8988T (cell line): ENCODE results near the gene GTPBP6.
"Not testable (repeated sequence)": the region's sequence is repeated elsewhere in the genome, so short reads cannot be mapped to it uniquely, and the experiment has no call there.

ENCODE experiments used
- DNase-seq: peaks from one replicate; pipeline ENCODE4 v3.0.0; 2011

GTPBP6 gene

DNA sequence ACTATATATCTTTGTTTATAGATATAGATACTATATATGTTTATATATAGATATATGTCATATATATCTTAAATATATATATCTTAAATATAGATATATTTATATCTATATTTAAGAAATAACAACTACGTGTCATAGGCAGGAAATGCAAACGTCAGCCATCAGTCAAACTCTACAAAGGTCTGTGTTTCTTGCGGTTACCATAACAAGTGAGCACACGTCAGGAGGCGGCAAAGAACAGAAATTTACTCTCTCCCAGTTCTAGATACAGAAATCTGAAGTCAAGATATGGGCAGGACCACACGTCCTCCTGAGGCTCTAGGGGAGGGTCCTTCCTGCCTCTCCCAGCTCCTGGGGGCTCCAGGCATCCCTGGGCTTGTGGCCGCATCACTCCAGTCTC lies 30.9 kb downstream of the GTPBP6 start:
- no peak for DNase-seq

DNA sequence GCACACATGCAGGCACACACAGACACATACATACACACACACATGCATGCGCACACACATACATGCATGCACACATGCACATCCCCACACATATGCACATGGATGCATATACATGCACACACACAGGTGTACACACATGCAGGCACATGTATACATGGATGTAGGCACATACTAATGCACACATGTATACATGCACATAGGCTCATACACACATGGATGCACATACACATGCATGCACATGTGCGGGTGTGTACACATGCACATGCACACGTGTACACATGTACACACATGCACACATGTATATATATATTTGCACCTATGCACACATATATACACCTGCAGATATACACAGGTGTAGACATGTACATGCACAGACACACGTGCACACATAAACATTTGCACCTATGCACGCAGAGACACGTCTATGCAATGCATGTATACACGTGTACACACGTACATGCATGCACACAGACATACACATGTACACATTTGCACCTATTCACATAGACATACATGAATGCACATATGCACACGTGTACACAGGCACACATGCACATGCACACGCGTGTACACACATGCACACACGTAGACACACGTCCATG lies 33.4 kb downstream of the GTPBP6 start:
- no peak for DNase-seq

DNA sequence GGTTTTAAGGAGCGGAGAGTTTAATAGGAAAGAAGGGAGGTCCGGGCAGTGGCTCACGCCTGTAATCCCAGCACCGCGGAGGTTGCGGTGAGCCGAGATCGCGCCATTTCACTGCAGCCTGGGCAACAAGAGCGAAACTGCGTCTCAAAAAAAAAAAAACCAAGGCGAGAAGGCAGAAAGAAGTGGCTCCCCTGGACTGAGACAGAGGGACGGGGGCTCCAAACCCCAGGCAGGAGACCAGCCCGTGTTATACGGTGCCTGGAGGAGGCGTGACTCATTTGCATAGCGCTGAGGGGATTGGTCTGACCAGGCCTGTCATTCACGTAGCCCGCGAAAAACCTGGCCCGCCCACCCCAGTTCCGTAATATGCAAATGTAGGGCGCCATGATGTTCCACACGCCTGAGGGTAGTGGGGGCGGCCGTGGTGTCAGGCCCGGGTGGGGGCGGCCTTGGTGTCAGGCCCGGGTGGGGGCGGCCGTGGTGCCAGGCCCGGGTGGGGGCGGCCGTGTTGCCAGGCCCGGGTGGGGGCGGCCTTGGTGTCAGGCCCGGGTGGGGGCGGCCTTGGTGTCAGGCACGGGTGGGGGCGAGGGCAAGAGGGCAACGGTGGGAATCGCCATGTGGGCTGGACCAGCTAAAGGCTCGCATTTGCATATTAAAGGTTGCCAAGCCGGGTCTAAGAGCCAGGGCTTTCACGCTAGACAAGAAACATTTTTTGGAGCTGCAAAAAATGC lies 35.3 kb downstream of the GTPBP6 start:
- DNase-seq: peak; percentile 82

GRCh38 chrX:282000-282681 lies 36.5 kb downstream of the GTPBP6 start:
- DNase-seq: not testable (repeated sequence)

DNA sequence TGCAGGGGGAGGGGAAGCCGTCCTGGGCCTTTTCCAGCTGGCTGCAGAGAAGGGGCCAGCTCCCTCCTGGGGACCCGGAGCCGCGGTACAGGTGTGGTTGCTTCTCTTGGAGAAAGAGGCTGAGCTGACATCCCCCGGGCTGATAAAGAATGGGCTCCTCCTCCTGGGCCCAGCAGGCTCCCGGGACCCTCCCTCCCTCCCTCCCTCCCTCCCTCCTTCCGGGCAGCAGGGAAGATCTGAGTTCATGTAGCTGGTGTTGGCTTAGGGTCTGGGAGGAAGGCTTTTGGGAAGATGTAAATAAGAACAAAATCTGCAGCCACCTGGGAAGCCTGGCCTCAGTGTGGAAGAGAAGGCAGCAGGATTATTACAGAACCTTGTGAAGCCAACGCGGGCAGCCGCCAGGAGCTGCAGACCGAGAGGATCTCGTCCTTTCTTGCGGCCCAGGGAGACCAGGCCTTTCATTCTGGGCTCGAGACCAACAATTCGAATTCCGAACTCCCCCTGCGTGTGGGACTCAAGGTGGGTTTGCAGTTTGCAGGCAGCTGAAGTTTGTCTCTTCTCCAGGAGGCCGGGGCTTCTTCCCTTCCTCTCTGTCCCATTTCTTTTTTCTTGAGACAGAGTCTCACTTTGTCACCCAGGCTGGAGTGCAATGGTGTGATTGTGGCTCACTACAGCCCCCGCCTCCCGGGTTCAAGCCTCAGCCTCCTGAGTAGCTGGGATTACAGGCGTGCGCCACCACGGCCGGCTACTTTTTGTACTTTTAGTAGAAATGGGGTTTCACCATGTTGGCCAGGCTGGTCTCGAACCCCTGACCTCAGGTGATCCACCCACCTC lies 37.2 kb downstream of the GTPBP6 start, which contains the start of gene PLCXD1:
Gene PLCXD1 (plus strand): TSS at position 216 of the 834 bp plus-strand sequence. CDS start 2,807 bp downstream, outside the sequence.
- peak; percentile 55 for DNase-seq

GRCh38 chrX:280722-281121 lies 37.9 kb downstream of the GTPBP6 start:
- not testable (repeated sequence) for DNase-seq

- DNase-seq: not testable (repeated sequence)
Observed at GRCh38 chrX:279757-280604, 38.6 kb downstream of the GTPBP6 start.

DNA sequence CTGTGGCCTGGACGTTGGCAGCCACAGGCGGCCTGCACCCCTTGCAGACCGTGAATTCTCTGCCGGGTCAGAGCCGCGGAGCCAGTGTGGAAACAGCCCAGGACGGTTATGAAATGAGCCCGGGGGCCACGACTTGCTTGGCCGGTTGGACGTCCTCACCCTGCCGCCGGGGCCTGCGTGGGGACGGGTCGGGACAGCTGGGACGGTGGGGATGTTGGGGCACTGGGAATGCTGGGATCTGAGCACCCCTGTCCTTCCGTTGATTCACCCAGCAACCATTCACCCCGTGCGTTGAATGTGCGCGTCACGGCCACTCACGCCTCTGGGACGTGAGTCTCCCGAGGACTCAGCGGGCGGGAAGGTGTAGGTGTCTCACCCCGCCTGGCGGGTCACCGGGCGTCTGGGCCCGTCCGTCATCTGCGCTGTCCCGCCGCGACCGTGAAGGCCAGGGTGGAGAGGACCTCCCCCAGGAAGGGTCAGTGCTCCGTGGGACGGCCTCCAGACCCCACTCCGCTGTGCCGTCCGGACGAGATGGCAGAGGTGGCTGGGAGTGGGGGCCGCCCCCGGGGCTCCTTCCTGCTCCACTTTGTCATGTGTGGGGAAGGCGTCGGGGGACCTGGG lies 41.9 kb downstream of the GTPBP6 start:
- peak; percentile 80 for DNase-seq

- DNase-seq: peak; percentile 97
Observed at GRCh38 chrX:275967-276580, 42.5 kb downstream of the GTPBP6 start.

DNA sequence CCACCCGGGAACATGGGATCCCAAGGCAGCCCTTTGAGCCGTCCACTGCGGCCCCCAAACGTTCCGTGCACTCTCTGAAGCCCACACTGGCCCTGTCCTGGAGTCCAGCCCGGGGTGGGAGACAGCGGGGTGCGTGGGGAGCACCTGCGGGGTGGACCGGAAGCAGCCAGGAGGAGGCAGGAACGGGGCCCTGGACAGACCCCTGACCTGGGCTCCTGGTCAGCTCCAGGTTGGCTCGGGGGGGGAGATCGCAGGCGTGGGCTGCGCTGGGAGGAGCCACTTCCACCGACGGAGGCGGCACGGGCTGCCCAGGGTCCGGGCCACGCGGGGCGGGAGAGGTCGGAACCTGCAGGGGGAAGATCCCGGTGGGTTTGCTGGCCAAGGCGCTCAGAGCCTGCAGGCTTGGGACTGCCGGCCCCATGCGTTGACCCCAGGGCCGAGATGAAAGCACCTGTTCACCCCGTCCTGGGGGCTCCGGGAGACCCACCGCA lies 43.1 kb downstream of the GTPBP6 start:
- no peak for DNase-seq

DNA sequence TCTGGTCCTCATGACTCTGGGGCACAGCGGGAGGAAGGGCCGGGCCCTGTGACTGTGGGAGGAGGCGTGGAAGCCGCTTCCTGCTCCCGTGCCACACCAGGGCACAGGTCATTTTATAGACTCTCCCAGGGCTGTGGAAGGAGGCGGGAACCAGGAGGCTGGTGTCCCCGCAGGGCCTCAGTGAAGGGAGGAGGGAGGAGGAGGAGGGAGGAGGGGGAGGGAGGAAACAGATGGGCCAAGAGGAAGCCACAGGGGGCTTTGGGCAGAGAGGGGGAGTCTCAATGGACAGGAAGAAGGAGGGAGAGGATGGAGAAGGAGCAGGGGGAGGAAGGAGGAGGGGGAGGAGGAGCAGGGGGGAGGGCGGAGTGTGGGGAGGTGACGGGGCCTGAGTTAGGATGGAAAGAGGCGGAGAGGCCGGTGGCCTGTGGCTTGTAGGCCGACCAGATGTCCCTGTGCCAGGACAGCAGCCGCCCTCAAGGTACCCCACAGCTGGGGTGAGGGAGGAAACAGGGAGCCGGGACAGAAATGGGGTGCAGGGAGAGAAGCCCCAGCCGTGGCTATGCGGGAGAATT lies 43.6 kb downstream of the GTPBP6 start:
- DNase-seq: no peak

GRCh38 chrX:270848-271367 lies 47.7 kb downstream of the GTPBP6 start:
- no peak for DNase-seq

DNA sequence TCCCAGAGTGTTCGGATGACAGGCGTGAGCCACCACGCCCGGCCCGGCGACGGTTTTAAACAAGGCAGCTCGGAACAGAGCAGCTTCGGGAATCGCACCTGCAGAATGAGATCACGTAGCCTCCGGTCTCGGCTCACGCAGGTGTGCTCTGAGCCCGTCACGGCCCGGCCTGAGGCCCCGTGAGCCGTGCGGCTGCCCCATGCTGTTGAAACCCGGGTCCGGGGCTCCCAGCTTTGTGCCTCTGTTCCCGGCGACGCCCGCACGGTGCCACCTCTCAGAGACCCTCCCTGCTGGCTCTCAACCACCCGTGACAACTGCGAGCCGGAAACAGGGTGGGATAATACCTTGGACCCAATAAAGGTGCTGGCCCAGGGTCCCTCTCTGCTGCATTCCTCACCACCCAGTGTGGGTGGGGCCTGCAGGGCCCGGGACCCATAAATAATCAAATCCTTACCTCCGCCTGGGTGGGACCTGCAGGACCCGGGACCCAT lies 50.8 kb downstream of the GTPBP6 start:
- DNase-seq: no peak

GRCh38 chrX:265502-265901 lies 53.1 kb downstream of the GTPBP6 start:
- no peak for DNase-seq

- DNase-seq: no peak
Observed at GRCh38 chrX:264634-265455, 53.8 kb downstream of the GTPBP6 start.

- DNase-seq: not testable (repeated sequence)
Observed at GRCh38 chrX:264006-264405, 54.6 kb downstream of the GTPBP6 start.

DNA sequence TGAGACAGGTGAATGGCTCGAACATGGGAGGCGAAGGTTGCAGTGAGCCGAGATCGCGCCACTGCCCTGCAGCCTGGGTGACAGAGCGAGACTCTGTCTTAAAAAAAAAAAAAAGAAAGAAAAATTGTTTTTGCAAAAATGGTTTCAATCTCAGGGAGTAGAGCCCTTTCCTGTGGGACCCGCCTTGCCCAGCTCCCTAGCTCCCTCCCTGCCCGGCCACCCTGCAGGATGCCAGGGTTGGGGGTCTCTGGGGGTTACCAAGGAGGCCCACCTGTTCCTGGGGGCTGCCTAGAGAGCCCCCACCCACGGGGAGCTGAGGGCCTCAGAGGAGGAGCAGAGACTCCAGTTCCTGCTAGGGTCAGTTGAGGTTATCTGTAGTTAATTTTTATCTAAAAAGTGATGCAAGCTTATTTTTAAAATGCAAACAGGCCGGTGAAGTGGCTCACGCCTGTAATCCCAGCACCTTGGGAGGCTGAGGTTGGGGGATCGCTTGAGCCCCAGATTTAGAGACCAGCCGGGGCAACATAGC lies 56.2 kb downstream of the GTPBP6 start:
- no peak for DNase-seq

DNA sequence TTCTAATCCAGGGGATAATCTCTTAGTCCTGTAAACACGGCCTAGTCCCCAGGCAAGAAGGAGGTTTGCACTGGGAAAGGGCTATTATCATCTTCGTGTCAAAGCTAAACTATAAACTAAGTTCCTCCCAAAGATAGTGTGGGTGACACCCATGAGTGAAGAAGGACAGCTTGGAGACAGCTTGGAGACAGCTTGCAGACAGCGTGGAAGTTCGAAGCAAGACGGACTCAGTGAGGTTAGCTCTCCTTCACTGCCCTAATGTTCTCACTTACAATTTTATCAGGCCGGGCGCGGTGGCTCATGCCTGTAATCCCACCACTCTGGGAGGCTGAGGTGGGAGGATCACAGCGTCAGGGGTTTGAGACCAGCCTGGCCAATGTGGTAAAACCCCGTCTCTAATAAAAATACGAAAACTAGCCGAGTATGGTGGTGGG lies 56.7 kb downstream of the GTPBP6 start:
- no peak for DNase-seq
